Measurements from ENCODE around the gene RPL35. TPM values are rescaled to one million over a fixed set of nuclear protein-coding genes. Genes with fewer than 3 reads are reported as not detected.

RPL35 gene
- total RNA-seq, 1 donor from 2014 or later: 3,391 TPM

- FAIRE-seq: peak; percentile 92
- H3K27me3 ChIP-seq (ENCODE audit: control insufficient read depth, insufficient read depth, low read length): no peaks in the 10 kb centered on the region
- no peak overlapping the region for H3K4me3 ChIP-seq (ENCODE audit: low read depth, low read length)
- peak; percentile 6 for TF ChIP-seq CTCF (IDR thresholded peaks at IDR 0.05; ENCODE audit: insufficient read depth, low read length, severe bottlenecking)
- peak; percentile 93 for DNase-seq (ENCODE audit: low read depth)
- H3K36me3 ChIP-seq (ENCODE audit: control insufficient read depth, insufficient read depth, low read length): no peaks in the 10 kb centered on the region
Observed at GRCh38 chr9:124818431-124819281, 43.1 kb downstream of the RPL35 start.

DNA sequence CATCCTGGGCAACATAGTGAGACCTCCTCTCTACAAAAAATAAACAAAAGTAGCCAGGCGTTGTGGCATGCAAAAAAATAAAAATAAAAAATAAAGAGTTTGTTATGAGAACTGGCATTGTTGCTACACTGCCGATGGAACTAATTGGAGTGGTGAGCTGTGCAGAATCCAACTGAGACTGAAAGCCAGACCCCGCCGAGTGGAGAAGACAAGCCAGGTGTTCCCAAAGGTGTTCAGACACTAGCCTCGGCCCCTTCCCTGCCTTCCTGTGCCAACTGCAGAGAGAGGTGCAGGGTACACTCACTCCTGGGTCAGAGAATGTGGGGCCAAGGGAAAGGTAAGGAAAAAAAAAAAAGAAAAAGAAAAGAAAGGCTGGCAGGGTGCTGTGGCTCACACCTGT is 46.2 kb downstream of the RPL35 start:
- FAIRE-seq: no peak
- no peak for DNase-seq (ENCODE audit: low read depth)
- H3K27me3 ChIP-seq (ENCODE audit: control insufficient read depth, insufficient read depth, low read length): no peaks in the 10 kb centered on the region
- H3K36me3 ChIP-seq (ENCODE audit: control insufficient read depth, insufficient read depth, low read length): no peaks in the 10 kb centered on the region
- H3K4me3 ChIP-seq (ENCODE audit: low read depth, low read length): no peak overlapping the region
- no peak for TF ChIP-seq CTCF (IDR thresholded peaks at IDR 0.05; ENCODE audit: insufficient read depth, low read length, severe bottlenecking)

DNA sequence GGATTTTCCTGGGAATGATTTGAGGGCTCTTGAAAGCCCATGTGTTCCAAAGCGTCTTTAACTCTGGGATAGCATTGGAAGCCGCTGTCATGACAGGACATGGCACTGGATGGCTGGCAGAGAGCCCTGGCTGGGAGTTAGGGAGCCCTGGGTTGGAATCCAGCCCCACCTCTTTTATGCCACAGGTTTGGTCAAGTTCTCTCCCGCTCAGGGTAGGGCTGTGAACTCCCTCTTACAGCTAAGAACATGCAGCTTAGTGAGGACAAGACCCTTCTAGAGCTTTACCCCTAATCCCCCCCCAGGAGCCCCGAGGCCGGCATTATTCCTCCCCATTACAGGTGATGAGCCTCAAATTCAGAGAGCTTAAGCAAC is 47.6 kb downstream of the RPL35 start:
- no peaks in the 10 kb centered on the region for H3K27me3 ChIP-seq (ENCODE audit: control insufficient read depth, insufficient read depth, low read length)

DNA sequence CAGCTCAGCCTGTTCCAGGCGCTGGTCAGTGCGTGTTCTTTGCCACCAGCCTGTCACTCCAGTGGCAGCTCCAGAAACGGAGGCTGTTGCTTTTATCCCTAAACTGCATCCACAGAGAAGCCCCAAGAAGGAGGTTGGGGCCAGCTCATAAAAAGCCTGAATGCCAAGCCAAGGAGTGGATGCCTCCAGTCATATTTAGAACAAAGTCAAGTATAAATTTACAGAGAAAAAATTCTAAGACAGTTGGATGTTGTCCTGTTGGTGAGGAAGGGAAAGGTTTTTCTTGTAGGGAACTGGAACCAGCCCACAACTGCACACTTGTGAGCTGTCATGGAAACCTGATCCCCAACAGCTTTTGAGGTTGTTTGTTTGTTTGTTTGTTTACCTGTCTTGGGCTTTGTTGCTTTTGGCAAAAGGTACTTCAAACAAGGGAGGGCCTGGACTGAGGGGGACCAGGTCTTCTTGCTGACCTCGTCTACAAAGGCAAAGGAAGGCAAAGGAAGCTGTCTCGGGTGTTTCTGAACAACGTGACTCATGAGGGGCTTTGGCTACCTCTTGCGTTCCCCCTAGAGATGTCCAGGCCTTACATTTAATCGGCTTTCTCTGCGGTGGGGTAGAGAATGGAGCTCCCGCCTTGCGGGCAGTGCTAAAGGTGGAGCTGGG is 48.1 kb downstream of the RPL35 start:
- FAIRE-seq: no peak
- no peak for TF ChIP-seq CTCF (IDR thresholded peaks at IDR 0.05; ENCODE audit: insufficient read depth, low read length, severe bottlenecking)
- no peak overlapping the region for H3K4me3 ChIP-seq (ENCODE audit: low read depth, low read length)
- H3K27me3 ChIP-seq (ENCODE audit: control insufficient read depth, insufficient read depth, low read length): no peaks in the 10 kb centered on the region
- peaks cover 3% of the 10 kb centered on the region for H3K36me3 ChIP-seq (ENCODE audit: control insufficient read depth, insufficient read depth, low read length)
- peak; percentile 43 for DNase-seq (ENCODE audit: low read depth)

More for the DNA sequence above, 47.6 kb downstream of the RPL35 start:
- TF ChIP-seq CTCF (IDR thresholded peaks at IDR 0.05; ENCODE audit: insufficient read depth, low read length, severe bottlenecking): no peak
- Histone ChIP-seq H3K4me3 (ENCODE audit: low read depth, low read length) (no peak overlapping the region), H3K36me3 (ENCODE audit: control insufficient read depth, insufficient read depth, low read length) (peaks cover 3% of the 10 kb centered on the region)
- DNase-seq (ENCODE audit: low read depth): peak; percentile 69
- no peak for FAIRE-seq

DNA sequence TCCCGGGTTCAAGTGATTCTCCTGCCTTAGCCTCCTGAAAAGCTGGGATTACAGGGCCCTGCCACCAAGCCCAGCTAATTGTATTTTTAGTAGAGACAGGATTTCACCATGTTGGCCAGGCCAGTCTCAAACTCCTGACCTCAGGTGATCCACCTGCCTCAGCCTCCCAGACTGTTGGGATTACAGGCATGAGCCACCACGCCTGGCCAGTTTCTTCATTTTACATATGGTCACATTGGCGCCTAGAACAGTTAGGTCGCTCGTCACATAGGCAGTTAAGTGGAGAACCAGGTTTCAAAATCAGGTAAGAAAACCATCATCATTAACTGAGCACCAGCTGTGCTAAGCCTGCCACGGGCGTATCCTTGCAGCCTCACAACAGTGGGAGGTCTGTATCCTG is 48.7 kb downstream of the RPL35 start:
- Histone ChIP-seq H3K4me3 (ENCODE audit: low read depth, low read length) (no peak overlapping the region), H3K27me3 (ENCODE audit: control insufficient read depth, insufficient read depth, low read length) (no peaks in the 10 kb centered on the region), H3K36me3 (ENCODE audit: control insufficient read depth, insufficient read depth, low read length) (peaks cover 3% of the 10 kb centered on the region)
- FAIRE-seq (no peak), DNase-seq (ENCODE audit: low read depth) (no peak)
- TF ChIP-seq CTCF (IDR thresholded peaks at IDR 0.05; ENCODE audit: insufficient read depth, low read length, severe bottlenecking): no peak

Measured in bronchial epithelial cell (primary cell).